Subcutaneous adipose tissue (tissue), 4 donors: ENCODE data around the gene LRRC61. TPM values are rescaled to one million over a fixed set of nuclear protein-coding genes. Genes with fewer than 3 reads are reported as not detected.

Experiments used
- total RNA-seq, 4 donors: library from RNA; depleted of rRNA; stranded (reverse); fragments of >200 nt; gene quantifications; one replicate each; pipeline ENCODE4 v1.1.0, GENCODE V29; 2016
- TF ChIP-seq, protein P1 (sequence below): fragments of 450-650 bp; IDR thresholded peaks from one replicate; pipeline ENCODE4 v1.5.1; 2016; ENCODE audit warnings: low read depth, mild to moderate bottlenecking, control low read depth, antibody characterized with exemption, moderate library complexity

The LRRC61 gene
- total RNA-seq, 4 donors from 2014 or later = 1.6 to 8.4 (median 5.1) TPM

DNA sequence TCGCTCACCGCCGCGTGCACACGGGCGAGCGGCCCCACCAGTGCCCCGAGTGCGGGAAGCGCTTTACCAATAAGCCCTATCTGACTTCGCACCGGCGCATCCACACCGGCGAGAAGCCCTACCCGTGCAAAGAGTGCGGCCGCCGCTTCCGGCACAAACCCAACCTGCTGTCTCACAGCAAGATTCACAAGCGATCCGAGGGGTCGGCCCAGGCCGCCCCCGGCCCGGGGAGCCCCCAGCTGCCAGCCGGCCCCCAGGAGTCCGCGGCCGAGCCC is 48.8 kb downstream of the LRRC61 start:
- TF ChIP-seq, protein P1, sequence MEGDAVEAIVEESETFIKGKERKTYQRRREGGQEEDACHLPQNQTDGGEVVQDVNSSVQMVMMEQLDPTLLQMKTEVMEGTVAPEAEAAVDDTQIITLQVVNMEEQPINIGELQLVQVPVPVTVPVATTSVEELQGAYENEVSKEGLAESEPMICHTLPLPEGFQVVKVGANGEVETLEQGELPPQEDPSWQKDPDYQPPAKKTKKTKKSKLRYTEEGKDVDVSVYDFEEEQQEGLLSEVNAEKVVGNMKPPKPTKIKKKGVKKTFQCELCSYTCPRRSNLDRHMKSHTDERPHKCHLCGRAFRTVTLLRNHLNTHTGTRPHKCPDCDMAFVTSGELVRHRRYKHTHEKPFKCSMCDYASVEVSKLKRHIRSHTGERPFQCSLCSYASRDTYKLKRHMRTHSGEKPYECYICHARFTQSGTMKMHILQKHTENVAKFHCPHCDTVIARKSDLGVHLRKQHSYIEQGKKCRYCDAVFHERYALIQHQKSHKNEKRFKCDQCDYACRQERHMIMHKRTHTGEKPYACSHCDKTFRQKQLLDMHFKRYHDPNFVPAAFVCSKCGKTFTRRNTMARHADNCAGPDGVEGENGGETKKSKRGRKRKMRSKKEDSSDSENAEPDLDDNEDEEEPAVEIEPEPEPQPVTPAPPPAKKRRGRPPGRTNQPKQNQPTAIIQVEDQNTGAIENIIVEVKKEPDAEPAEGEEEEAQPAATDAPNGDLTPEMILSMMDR = no peak

DNA sequence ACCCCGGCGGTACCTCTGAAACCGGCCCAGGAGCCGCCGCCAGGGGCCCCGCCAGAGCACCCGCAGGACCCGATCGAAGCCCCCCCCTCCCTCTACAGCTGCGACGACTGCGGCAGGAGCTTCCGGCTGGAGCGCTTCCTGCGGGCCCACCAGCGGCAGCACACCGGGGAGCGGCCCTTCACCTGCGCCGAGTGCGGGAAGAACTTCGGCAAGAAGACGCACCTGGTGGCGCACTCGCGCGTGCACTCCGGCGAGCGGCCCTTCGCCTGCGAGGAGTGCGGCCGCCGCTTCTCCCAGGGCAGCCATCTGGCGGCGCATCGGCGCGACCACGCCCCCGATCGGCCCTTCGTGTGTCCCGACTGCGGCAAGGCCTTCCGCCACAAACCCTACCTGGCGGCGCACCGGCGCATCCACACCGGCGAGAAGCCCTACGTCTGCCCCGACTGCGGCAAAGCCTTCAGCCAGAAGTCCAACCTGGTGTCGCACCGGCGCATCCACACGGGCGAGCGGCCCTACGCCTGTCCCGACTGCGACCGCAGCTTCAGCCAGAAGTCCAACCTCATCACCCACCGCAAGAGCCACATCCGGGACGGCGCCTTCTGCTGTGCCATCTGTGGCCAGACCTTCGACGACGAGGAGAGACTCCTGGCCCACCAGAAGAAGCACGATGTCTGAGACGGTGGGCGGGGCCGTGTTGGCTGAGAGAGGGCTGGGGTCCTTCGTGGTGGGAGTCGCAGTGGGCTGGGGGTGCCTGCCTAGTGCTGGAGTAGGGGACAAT is 49.3 kb downstream of the LRRC61 start:
- TF ChIP-seq, protein P1 = no peak

DNA sequence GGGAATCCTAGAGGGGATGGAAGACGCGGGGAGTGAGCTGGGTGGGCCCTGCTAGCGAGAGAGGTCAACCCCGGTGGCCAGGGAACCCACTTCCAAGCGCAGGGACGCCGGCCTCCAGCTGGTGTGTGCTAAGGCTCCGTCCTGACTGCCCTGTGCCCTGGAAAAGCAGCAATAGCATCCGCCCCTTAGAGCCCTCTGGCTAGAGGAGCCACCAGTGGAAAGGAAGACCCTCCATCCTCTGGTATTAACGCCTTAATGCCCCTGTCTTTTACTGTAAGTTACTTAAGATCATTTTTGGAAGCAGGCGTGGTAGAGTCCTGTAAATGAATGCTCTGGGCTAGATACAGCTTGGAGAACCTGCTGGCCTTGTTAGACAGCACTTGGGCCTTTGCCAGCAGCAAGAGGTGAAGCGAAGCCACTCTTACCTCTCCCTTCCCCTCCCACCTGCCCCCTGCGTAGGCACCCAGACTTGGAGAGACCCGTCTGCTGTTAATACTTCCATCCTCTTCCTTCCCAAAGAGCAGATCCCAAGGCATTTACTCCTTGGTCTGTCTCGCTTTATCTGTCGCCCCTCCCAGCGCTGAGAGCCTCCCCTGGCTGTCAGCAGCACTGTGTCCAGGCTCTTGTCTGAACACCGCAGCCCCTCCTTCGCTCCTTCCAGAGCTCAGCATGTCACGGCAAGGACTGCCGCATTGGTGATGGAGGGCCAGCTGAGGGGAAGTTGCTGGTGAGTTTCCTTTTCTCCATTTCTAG is 50.1 kb downstream of the LRRC61 start:
- TF ChIP-seq, protein P1 = no peak

DNA sequence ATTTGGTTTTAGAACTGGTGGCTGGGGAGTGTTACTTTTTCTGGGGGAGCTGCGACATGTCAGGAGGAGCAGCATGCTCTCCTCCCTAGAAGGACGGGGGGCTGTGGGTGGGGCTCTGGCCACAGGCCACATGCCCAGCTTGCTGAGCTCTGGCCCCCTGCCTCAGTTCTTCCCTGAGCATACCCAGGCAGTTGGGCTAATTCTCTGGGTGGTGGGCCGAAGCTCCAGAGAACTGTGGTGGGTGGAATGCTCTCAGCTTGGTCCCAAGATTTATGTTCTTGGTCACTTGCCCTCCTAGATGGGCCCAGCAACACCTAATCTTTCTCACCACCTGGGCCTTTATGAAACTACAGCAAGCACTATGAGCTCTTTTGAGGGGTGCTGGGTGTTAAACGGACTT is 50.9 kb downstream of the LRRC61 start:
- TF ChIP-seq, protein P1 = no peak

DNA sequence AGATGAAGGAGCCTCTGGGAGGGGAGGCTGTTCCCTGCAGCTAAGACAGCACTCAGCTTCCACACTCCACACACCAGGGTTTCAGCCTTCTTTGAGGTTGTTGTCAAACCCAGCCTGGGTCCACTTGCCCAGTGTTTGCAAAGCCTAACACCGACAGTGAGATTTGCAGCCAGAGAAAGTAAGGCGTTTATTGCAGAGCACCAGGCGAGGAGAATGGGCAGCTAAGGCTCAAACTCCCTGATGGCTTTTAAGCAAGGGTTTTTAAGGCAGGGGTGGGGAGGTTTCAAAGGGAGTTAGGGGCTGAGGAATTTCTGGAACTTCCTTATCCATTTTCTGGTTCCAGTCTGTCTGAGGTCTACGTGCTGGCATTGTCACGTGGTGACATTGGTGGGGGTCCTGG is 51.3 kb downstream of the LRRC61 start:
- TF ChIP-seq, protein P1 = no peak

DNA sequence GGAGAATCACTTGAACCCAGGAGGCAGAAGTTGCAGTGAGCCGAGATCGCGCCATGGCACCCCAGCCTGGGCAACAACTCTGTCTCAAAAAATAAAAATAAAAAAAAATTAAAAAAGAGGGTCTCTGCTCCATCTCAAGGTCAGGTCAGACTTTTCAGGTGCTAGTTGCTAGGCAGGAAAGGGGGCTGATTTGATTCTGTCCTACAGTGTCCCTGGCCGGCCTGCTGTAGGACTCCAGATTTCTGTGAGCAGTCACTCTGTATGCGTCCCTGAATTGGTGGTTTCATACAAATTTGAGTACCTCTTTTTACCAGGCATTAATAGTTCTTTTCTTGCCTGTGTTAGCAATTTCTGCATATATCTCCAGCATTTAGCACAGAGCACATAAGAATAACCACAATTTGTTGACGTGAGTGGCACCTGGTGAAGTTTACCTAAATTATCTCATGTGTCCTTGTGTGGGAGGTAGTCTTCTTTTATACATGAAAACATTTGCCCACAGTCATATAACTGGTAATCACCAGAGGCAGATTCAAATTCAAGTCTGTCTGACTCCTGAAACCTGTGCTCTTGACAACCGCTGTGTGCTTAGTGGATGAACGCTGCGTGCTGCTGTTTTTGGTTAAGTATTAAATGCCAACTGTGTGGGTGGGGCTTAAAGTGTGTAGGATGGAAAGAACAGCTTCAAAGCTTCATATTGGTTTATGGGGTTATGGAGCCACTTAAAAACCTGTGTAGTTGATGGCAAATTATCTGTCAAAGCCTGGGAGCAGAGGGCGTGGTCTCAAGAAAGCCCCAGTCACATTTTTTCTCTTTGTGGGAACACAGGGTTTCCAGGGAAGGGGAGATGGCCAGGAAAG is 52.7 kb downstream of the LRRC61 start:
- TF ChIP-seq, protein P1 = no peak

DNA sequence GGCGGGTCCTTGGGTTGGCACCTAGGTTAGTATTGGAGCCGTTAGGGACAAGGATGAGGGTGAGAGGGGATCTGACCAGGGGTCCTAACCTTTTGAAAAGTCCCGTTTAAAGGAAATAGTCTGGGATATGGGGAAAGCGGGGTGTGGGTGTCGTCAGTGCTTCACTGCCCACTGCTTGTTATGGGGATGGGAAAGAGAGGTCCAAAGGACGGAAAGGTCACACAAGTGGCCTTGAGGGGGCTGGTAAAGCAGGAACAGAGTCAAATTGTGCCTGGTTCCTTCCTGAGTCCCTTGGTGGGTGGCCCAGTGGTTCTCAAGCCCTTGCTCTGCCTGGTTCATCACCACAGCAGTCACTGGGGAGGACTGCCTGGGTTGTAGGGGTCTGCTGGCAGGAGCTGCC is 53.4 kb downstream of the LRRC61 start:
- TF ChIP-seq, protein P1 = no peak
